ENCODE measurements around the gene MLLT10.
"Not testable (repeated sequence)": the region's sequence is repeated elsewhere in the genome, so short reads cannot be mapped to it uniquely, and the experiment has no call there.

DNA sequence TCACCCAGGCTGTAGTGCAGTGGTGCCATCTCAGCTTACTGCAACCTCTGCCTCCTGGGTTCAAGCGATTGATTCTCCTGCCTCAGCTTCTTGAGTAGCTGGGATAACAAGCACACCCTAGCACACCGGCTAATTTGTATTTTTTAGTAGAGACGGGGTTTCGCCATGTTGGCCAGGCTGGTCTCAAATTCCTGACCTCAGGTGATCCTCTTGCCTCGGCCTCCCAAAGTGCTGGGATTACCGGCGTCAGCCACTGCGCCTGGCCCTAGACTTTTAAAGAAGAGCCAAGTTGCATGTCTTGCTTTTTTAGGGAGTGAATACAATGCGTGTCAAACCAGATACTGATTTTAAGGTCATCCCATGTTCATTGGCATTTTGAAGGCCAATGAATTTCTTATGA, 1.9 kb downstream of the MLLT10 start:
- not testable (repeated sequence) for TF ChIP-seq RAD21 (IDR thresholded peaks at IDR 0.05; ENCODE audit: low read depth); TCF7L2 (IDR thresholded peaks at IDR 0.05; ENCODE audit: borderline replicate concordance, extremely low read depth, insufficient read depth, insufficient read length); POLR2A (IDR thresholded peaks at IDR 0.05; ENCODE audit: borderline replicate concordance, extremely low read depth, insufficient read depth, insufficient read length); ZNF274 (IDR thresholded peaks at IDR 0.05; ENCODE audit: low read depth, low read length); EZH2phosphoT487 (IDR thresholded peaks at IDR 0.05; ENCODE audit: borderline replicate concordance); POLR2AphosphoS5 (IDR thresholded peaks at IDR 0.05; ENCODE audit: low read depth, low read length); CEBPB (IDR thresholded peaks at IDR 0.05; ENCODE audit: low read depth); SIN3A (IDR thresholded peaks at IDR 0.05; ENCODE audit: low read depth); EZH2 (IDR thresholded peaks at IDR 0.05); JUND (IDR thresholded peaks at IDR 0.05)
- TF ChIP-seq, protein P1, sequence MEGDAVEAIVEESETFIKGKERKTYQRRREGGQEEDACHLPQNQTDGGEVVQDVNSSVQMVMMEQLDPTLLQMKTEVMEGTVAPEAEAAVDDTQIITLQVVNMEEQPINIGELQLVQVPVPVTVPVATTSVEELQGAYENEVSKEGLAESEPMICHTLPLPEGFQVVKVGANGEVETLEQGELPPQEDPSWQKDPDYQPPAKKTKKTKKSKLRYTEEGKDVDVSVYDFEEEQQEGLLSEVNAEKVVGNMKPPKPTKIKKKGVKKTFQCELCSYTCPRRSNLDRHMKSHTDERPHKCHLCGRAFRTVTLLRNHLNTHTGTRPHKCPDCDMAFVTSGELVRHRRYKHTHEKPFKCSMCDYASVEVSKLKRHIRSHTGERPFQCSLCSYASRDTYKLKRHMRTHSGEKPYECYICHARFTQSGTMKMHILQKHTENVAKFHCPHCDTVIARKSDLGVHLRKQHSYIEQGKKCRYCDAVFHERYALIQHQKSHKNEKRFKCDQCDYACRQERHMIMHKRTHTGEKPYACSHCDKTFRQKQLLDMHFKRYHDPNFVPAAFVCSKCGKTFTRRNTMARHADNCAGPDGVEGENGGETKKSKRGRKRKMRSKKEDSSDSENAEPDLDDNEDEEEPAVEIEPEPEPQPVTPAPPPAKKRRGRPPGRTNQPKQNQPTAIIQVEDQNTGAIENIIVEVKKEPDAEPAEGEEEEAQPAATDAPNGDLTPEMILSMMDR (IDR thresholded peaks at IDR 0.05 in 2 of 3, conservative IDR thresholded peaks at IDR 0.05 in 1 of 3; ENCODE audit: borderline replicate concordance in 1 of 3, insufficient read depth in 1 of 3, low read depth in 2 of 3, low read length in 2 of 3) = not testable (repeated sequence)
- TF ChIP-seq, protein P2, sequence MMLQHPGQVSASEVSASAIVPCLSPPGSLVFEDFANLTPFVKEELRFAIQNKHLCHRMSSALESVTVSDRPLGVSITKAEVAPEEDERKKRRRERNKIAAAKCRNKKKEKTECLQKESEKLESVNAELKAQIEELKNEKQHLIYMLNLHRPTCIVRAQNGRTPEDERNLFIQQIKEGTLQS (IDR thresholded peaks at IDR 0.05) = not testable (repeated sequence)
- TF ChIP-seq, protein P3, sequence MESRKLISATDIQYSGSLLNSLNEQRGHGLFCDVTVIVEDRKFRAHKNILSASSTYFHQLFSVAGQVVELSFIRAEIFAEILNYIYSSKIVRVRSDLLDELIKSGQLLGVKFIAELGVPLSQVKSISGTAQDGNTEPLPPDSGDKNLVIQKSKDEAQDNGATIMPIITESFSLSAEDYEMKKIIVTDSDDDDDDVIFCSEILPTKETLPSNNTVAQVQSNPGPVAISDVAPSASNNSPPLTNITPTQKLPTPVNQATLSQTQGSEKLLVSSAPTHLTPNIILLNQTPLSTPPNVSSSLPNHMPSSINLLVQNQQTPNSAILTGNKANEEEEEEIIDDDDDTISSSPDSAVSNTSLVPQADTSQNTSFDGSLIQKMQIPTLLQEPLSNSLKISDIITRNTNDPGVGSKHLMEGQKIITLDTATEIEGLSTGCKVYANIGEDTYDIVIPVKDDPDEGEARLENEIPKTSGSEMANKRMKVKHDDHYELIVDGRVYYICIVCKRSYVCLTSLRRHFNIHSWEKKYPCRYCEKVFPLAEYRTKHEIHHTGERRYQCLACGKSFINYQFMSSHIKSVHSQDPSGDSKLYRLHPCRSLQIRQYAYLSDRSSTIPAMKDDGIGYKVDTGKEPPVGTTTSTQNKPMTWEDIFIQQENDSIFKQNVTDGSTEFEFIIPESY (IDR thresholded peaks at IDR 0.05; ENCODE audit: extremely low read depth, insufficient replicate concordance, low read length) = not testable (repeated sequence)
- TF ChIP-seq, protein P4, sequence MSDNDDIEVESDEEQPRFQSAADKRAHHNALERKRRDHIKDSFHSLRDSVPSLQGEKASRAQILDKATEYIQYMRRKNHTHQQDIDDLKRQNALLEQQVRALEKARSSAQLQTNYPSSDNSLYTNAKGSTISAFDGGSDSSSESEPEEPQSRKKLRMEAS (IDR thresholded peaks at IDR 0.05) = not testable (repeated sequence)
